ENCODE data around the gene ZNF83.

DNA sequence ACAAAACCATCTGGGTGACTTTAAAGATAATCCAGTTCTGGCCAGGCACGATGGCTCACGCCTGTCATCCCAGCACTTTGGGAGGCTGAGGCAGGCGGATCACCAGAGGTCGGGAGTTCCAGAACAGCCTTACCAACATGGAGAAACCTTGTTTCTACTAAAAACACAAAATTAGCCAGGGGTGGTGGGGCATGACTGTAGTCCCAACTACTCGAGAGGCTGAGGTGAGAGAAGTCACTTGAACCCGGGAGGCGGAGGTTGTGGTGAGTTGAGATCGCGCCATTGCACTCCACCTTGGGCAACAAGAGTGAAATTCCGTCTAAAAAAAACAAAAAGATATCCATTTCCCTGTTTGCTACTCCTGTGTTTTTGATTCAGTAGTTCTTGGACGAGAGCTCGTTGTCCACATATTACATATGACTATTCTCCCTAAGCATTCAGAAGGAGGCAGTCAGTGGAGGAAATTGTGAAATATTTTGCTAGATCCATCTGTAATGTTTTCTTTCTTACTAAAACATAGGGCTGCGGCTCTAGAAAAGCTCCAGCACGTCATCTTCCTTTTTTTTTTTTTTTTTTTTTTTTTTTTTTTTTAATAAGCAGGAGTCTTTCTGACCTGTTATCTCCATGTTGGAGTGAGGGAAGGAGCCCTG, 34.5 kb downstream of the ZNF83 start:
- TF ChIP-seq, protein P1, sequence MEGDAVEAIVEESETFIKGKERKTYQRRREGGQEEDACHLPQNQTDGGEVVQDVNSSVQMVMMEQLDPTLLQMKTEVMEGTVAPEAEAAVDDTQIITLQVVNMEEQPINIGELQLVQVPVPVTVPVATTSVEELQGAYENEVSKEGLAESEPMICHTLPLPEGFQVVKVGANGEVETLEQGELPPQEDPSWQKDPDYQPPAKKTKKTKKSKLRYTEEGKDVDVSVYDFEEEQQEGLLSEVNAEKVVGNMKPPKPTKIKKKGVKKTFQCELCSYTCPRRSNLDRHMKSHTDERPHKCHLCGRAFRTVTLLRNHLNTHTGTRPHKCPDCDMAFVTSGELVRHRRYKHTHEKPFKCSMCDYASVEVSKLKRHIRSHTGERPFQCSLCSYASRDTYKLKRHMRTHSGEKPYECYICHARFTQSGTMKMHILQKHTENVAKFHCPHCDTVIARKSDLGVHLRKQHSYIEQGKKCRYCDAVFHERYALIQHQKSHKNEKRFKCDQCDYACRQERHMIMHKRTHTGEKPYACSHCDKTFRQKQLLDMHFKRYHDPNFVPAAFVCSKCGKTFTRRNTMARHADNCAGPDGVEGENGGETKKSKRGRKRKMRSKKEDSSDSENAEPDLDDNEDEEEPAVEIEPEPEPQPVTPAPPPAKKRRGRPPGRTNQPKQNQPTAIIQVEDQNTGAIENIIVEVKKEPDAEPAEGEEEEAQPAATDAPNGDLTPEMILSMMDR (IDR thresholded peaks at IDR 0.05): no peak
- TF ChIP-seq POLR2A (IDR thresholded peaks at IDR 0.05): no peak
